GM18519 (cell line): ENCODE data around the gene ESPL1.

Source experiments
- ATAC-seq: cut with Tn5 transposase; IDR thresholded peaks from one replicate; pipeline ENCODE4 v1.9.1; 2021; ENCODE audit warnings: mild to moderate bottlenecking, moderate library complexity; ENCODE audit not compliant: unreplicated experiment, low FRiP score

The ESPL1 gene

DNA sequence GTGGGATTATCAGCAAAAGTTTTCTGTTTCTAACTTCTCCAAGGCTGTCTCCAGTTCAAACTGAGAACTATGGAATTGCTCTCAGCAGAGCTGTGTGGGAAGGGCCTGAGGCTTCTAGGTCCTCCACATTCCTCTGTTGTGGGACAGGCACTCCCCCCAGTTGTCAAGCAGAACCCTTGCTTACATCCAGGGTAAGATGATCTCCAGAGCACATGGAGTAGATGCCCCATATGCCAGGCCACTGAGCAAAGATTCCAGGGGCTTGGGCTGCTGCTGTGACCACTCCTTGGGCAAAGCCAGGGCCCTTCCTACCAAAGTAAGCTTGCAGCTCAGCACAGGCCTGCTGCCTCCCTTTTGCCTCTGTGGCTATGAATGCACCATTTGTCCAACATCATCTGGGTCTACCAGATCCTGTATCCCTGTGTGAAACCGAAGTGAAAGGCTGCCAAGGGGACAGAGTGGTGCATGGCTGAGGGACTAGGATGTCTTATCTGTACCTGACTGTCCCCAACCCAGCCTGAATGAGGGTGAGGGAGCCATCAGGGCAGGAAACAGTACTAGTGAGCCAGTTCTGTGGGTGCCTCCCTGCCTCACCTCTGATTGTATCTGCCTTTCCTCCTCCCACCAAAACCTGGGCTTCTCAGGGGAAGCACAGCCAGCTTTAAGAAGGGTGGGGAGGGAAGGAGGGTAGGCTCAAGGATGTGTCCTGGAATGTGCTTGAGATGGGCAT, 13.1 kb upstream of the ESPL1 start:
- no peak for ATAC-seq

DNA sequence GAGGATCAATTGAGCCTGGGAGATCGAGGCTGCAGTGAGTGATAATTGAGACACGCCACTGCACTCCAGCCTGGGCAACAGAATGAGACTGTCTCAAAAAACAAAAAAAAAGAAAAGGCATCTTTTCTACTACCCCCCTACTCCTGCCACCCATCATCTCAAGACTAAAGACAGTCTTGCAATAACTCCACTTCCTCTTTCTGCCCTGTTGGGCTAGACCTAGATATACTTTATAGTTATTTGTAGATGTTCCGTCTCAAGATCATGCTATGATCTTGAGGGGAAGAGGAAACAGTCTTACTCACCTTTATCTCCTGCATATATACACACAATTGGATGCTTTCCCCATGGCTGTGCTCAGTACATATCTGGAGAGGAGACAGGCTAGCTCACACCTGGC, 12.1 kb upstream of the ESPL1 start:
- no peak for ATAC-seq

GRCh38 chr12:53258541-53259539, 9.3 kb upstream of the ESPL1 start:
- no peak for ATAC-seq

DNA sequence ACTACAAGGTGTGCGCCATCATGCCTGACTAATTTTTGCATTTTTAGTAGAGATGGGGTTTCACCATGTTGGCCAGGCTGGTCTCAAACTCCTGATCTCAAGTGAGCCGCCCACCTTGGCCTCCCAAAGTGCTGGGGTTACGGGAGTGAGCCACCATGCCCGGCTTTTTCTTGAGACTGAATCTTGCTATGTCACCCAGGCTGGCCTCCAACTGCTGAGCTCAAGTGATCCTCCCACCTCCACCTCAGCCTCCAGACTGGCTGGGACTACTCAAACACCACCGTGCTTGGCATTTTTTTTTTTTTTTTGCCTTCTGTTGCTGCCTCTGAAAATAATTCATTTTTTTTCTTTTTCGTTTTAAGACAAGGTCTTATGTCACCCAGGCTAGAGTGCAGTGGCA, 8.2 kb upstream of the ESPL1 start:
- ATAC-seq, result no peak

DNA sequence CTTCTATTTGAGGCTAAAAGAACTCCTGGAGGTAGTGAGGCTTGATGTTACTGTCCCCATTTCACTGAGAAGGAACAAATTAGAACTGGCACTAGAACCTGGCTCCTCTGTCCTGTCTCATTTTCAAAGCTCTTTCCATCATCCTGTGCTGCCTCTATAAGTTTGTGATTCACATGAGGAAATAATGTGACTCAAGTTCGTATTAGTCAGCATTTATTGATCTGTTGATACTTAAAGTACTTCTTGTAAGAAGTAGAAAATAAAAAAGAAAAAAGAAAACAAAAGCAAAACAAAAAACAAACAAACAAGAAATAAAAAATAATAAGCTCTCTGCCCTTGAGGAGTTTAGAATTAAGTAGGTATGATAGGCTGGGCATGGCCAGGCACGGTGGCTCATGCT, 2.3 kb upstream of the ESPL1 start:
- no peak for ATAC-seq

DNA sequence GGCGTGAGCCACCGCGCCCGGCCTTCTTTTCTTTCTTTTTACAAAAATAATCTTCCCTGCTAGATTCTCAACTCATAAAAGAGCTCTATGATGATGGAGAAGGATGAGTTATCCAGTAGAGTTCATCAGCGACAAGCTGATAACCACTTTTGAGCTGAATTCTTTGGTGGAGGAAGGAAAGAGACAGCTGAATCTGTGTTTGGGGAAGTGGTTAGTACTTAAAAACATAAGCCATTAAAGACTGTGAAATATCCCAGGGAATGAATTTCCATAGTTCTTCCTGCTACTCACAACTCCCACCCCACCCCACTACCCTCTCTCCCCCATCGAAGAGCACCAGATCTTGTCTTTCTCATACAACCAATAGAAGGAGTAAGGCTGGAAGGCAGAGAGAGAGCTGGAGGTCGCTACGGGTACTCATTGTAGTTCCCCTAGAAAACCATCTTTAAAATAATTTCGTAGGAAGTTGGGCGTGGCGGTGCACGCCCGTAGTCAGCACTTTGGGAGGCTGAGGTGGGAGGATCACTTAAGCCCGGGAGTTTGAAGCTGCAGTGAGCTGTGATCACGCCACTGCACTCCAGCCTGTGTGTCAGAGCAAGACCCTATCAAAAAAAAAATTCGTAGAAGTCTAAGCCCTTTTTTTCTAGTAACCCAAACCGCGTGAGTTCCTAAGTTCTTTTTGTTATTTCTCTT, 647 bp upstream of the ESPL1 start:
- ATAC-seq, result no peak

- ATAC-seq, result no peak
Observed at GRCh38 chr12:53268630-53269562, 797 bp downstream of the ESPL1 start.

DNA sequence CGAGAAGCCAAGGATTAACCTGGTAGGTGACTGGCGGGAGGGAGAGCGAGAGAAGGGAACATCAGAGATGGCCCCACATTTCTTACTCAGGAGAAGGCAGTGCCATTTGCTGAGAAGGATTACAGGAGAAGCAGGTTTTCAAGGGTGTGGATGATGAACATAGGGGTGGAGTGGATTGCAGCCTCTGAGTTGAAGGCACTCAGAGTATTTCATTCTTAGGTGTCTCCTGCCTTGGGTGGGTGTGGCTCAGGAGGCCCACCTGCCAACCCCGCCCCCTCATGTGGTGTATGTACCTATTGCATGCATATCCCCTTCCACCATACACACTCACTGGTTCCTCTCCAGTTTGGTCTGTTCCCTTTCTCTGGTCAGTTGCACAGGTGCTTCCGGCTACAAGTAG, 6.3 kb downstream of the ESPL1 start:
- ATAC-seq, result no peak

DNA sequence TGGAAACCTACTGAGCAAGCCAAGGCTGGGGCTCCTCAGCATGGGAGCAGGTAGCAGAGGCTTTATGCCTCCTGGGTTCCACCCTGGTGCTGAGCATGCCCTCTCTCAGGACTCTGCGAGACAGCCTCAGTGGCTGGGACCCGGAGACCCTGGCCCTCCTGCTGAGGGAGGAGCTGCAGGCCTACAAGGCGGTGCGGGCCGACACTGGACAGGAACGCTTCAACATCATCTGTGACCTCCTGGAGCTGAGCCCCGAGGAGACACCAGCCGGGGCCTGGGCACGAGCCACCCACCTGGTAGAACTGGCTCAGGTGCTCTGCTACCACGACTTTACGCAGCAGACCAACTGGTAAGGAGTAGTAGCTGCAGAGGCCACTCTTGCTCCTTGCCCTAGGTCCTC, 8.4 kb downstream of the ESPL1 start:
- ATAC-seq, result no peak

GRCh38 chr12:53277981-53278380, 9.9 kb downstream of the ESPL1 start:
- no peak for ATAC-seq

DNA sequence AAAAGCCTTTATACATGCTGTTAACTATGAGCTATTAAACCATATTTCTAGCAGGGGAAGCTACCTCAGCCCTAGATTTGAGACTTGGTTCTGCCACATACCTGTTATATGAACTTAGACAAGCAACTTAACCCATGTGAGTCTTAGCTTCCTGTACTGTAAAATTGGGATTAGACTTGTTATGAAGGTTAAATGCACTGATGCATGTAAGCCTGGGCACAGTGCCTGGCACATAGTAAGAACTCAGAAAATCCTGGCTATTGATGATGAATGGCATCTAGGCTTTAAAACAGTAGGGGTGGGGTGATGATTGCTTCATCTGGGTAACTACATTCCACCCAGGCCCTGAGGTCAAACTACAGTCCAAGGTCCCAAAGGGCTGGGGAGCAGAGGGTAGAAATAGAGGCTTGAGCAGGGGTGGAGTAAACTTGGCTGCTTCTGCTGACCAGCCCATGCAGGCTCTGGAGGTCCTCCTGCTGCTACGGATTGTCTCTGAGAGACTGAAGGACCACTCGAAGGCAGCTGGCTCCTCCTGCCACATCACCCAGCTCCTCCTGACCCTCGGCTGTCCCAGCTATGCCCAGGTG, 11.3 kb downstream of the ESPL1 start:
- ATAC-seq, result no peak

DNA sequence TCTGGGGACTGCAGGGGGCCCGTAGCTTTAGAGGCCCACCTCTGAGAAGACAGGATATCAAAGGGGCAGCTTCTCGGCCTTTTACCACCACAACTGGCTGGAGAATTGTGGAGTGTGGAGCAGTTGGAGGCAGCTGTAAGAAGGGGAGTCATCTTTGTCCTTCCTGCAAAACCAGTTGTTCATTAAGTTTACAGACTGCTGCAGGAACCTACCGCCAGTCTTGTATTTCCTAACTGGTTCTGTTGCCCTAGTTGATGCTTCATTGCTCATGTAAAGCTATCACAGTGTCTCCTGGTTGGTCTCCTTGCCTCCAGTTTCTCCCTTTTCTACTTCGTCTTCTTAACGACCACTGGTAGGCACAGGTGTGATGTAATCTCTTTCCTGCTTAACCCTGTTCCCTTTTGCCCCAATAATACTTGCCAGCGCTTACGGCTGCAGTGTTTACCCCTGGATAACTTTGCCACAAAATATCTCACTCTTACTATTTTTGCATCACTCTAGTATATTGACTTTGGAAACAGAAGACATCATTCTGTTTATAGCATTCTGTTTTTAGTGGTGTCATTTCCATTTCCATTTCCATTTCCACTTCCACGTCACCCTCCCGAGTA, 11.9 kb downstream of the ESPL1 start:
- ATAC-seq, result no peak

DNA sequence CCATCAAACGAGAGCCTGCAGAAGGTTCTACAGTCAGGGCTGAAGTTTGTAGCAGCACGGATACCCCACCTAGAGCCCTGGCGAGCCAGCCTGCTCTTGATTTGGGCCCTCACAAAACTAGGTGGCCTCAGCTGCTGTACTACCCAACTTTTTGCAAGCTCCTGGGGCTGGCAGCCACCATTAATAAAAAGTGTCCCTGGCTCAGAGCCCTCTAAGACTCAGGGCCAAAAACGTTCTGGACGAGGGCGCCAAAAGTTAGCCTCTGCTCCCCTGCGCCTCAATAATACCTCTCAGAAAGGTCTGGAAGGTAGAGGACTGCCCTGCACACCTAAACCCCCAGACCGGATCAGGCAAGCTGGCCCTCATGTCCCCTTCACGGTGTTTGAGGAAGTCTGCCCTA, 18.3 kb downstream of the ESPL1 start:
- ATAC-seq, result no peak

GRCh38 chr12:53287741-53288216, 19.7 kb downstream of the ESPL1 start:
- no peak for ATAC-seq

GRCh38 chr12:53288322-53288721, 20.2 kb downstream of the ESPL1 start:
- ATAC-seq, result no peak

GRCh38 chr12:53289891-53290290, 21.8 kb downstream of the ESPL1 start:
- ATAC-seq, result no peak

GRCh38 chr12:53290661-53291060, 22.6 kb downstream of the ESPL1 start:
- no peak for ATAC-seq

- ATAC-seq, result no peak
Observed at GRCh38 chr12:53292426-53292825, 24.3 kb downstream of the ESPL1 start.
